GM12873 (cell line): ENCODE measurements around the gene PEX12.

Source experiments
- TF ChIP-seq, protein P1 (sequence below): IDR thresholded peaks from 2 replicates; pipeline ENCODE4 v1.5.1; 2012; ENCODE audit warnings: low read depth, mild to moderate bottlenecking, moderate library complexity, low read length, control low read depth; ENCODE audit not compliant: insufficient read depth; ENCODE audit errors: missing control alignments

PEX12 gene

DNA sequence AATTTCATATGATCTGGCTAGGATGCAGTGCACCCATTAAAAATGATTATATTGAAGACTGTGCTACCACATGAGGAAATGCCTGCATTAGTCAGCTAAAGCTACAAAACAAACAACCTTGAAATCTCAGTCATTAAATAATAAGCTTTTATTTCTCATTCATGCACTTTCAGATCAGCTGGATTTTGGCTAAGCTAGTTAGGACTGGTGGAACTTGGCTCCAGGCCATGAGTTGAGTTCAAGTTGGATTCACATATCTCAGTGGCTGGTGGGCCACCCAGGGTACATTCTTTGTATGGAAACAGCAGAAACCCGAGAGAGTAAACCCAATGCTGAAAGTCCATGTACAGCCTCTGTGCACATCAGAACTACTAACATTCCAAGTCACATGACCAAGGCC lies 34.5 kb downstream of the PEX12 start:
- TF ChIP-seq, protein P1, sequence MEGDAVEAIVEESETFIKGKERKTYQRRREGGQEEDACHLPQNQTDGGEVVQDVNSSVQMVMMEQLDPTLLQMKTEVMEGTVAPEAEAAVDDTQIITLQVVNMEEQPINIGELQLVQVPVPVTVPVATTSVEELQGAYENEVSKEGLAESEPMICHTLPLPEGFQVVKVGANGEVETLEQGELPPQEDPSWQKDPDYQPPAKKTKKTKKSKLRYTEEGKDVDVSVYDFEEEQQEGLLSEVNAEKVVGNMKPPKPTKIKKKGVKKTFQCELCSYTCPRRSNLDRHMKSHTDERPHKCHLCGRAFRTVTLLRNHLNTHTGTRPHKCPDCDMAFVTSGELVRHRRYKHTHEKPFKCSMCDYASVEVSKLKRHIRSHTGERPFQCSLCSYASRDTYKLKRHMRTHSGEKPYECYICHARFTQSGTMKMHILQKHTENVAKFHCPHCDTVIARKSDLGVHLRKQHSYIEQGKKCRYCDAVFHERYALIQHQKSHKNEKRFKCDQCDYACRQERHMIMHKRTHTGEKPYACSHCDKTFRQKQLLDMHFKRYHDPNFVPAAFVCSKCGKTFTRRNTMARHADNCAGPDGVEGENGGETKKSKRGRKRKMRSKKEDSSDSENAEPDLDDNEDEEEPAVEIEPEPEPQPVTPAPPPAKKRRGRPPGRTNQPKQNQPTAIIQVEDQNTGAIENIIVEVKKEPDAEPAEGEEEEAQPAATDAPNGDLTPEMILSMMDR = no peak

DNA sequence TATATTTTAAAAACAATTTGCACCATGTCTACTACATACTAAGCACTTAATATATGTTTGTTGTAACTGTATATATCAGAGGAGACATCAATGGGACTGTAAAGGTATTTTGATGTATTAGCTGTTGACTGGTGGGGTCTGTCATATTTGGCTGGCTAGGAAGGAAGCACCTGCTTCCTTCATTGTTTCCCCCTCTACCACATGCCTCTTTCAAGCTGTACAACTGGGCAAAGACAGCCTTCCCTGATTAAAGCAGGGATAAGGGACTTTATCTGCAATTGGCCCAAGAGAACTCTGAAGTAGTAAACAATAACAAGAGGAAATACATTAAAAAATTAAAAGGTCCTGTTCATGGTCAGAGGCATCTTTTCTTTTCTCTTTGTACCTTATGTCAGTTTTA lies 35.4 kb downstream of the PEX12 start:
- TF ChIP-seq, protein P1 = no peak

DNA sequence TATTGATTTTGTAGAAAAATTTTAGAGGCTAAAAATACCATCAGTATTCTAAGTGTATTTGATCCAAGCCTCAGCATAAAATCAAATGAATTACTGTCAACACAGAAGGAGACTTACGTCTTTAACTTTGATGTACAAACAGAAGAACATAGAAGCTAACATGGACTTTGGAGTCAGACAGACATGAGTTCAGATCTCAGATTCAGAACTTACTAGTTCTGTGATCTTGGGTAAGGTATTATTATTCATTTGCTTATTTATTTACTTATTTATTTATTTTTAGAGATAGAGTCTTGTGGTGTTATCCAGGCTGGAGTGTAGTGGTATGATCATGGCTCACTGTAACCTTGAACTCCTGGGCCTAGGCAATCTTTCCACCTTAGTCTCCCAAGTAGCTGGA lies 36.9 kb downstream of the PEX12 start:
- TF ChIP-seq, protein P1 = no peak

DNA sequence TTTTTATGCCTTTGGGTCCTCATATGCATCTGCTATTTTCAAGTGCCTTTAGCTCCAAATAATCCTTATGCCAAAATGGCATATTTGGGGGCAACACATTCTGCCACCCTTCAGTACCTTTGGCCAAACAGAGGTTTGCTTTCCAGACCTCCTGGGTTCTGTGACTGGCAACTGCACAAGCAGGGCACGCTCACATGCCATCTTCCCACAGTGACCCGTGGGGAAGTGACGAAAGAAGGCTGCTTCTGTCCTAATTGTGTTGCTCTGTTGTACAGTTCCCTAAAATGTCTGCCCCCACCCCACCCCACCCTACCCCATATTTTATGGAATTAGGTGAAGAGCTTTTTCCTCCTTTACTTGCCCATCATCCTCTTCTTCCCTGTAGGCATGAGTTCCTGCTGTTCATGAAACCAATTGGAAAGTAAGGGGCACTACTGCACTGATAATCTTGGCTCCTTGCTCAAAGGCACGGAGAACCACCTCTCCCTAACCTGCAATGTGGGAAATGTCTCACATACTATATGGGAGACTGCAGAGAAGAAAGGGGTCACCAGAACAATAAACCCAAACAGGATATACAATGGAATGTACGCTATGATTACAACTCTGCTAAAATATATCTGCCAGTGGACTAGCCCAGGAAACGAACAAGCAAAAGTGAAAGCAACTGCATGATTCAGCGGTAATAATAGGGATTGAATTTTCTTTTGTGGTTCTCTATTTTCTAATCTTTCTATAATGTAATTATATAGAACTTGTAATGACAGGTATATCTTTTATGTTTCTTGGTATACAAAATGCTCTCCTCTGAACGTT lies 37.6 kb downstream of the PEX12 start:
- TF ChIP-seq, protein P1 = no peak

DNA sequence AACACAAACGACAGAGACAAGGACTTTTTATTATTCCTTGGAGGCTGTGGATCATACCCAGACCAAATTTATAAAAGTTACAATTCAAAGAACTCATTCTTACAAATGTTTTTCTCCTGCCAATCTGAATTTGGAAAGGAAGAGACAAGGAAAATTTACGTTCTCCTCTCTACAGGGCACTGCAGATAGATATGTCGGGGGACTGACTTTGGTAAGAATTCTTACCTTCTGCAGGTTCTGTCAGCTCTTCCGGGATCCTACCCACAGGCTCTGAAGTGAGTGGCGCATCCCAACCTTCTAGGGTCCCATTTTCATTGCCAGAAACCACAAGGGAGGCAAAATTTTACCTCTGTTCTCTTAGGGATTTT lies 38.7 kb downstream of the PEX12 start:
- TF ChIP-seq, protein P1 = no peak

DNA sequence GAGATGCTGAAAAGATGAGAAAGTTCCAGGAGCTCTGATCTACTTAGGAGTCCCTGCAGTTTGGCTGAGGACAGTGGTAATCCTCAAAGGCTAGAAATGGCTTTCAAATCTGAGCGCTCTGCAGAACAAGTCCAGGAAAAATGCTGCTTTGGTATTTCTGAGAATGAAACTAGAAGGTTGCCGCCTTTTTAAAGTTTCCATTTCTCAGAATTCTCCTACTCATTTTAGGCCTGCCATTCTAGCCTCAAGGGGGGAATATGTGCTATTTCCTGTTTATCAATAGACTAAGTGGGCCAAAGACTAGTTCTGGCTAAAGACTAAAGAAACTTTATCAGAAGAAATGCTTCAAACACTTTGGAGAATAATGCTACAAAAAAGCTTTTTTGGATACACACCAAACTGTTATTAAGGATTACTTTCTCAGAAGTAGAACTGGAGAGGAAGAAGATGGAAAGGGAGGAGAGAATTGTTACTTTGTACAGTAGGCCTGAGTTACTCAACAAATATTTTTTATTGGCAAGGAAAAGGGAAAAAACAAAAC lies 40.7 kb downstream of the PEX12 start, which contains the start of gene SLFN12L:
TSS of gene SLFN12L (minus strand) at position 78 of the 541 bp plus-strand sequence. CDS start 15,314 bp downstream, outside the sequence.
- TF ChIP-seq, protein P1 = no peak

DNA sequence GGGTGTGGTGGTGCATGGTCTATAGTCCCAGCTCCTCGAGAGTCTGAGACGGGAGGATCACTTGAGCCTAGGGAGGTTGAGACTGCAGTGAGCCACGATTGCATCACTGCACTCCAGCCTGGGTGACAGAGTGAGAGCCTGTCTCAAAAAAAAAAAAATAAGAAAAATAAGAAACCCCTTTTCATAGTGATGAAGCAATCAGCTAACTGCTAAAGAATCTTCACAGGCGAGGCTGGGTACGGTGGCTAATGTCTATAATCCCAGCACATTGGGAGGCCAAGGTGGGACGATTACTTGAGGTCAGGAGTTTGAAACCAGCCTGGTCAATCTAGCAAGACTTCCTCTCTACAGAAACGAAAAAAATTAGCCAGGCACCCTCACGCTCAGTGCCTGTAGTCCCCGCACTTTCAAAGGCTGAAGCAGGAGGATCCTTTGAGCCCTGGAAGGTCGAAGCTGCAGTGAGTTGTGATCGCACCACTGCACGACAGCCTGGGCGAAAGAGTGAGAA lies 41.7 kb downstream of the PEX12 start:
- TF ChIP-seq, protein P1 = no peak
